Ishikawa (cell line): Measurements from ENCODE around the gene UST.

Experiments used
- CEBPB ChIP-seq: IDR thresholded peaks from 2 replicates; pipeline ENCODE4 v1.6.1; 2012
- CREB1 ChIP-seq: IDR thresholded peaks from 2 replicates; pipeline ENCODE4 v1.6.1; 2012; ENCODE audit warnings: low read depth
- EGR1 ChIP-seq: IDR thresholded peaks from 2 replicates; pipeline ENCODE4 v1.6.1; 2012
- EP300 ChIP-seq: IDR thresholded peaks from 2 replicates; pipeline ENCODE4 v1.6.1; 2012; ENCODE audit warnings: borderline replicate concordance
- FOXM1 ChIP-seq: IDR thresholded peaks from 2 replicates; pipeline ENCODE4 v1.6.1; 2012; ENCODE audit warnings: low read depth, borderline replicate concordance
- MAX ChIP-seq: IDR thresholded peaks from 2 replicates; pipeline ENCODE4 v1.6.1; 2012
- NFIC ChIP-seq: IDR thresholded peaks from 2 replicates; pipeline ENCODE4 v1.6.1; 2012
- RAD21 ChIP-seq: IDR thresholded peaks from 2 replicates; pipeline ENCODE4 v1.6.1; 2012; ENCODE audit warnings: low read depth
- REST ChIP-seq: IDR thresholded peaks from 2 replicates; pipeline ENCODE4 v1.6.1; 2012; ENCODE audit warnings: low read depth, mild to moderate bottlenecking
- TAF1 ChIP-seq: IDR thresholded peaks from 2 replicates; pipeline ENCODE4 v1.6.1; 2012; ENCODE audit warnings: low read depth, mild to moderate bottlenecking
- TCF12 ChIP-seq: IDR thresholded peaks from 2 replicates; pipeline ENCODE4 v1.6.1; 2012; ENCODE audit warnings: low read depth
- TEAD4 ChIP-seq: IDR thresholded peaks from 2 replicates; pipeline ENCODE4 v1.6.1; 2012
- USF1 ChIP-seq: IDR thresholded peaks from 2 replicates; pipeline ENCODE4 v1.6.1; 2012
- YY1 ChIP-seq: IDR thresholded peaks from 2 replicates; pipeline ENCODE4 v1.6.1; 2012; ENCODE audit warnings: low read depth
- ZBTB7A ChIP-seq: IDR thresholded peaks from 2 replicates; pipeline ENCODE4 v1.6.1; 2012; ENCODE audit warnings: low read depth

UST gene

GRCh38 chr6:148906386-148906785 lies 159.6 kb downstream of the UST start:
- no peak for TF ChIP-seq TCF12
- TF ChIP-seq YY1, result no peak
- no peak for TF ChIP-seq EGR1
- no peak for TF ChIP-seq CREB1
- no peak for TF ChIP-seq CEBPB
- no peak for TF ChIP-seq EP300
- no peak for TF ChIP-seq USF1
- TF ChIP-seq REST, result no peak

GRCh38 chr6:148907573-148907972 lies 160.7 kb downstream of the UST start:
- no peak for TF ChIP-seq MAX
- TF ChIP-seq TEAD4, result no peak
- TF ChIP-seq TCF12, result no peak
- TF ChIP-seq NFIC, result no peak
- no peak for TF ChIP-seq USF1
- TF ChIP-seq FOXM1, result no peak
- TF ChIP-seq RAD21, result no peak
- TF ChIP-seq EGR1, result no peak
- no peak for TF ChIP-seq YY1
- no peak for TF ChIP-seq CEBPB
- TF ChIP-seq CREB1, result no peak
- no peak for TF ChIP-seq ZBTB7A
- no peak for TF ChIP-seq EP300

GRCh38 chr6:148912252-148912651 lies 165.4 kb downstream of the UST start:
- no peak for TF ChIP-seq TAF1
- TF ChIP-seq EGR1, result no peak
- no peak for TF ChIP-seq MAX
- TF ChIP-seq RAD21, result no peak
- no peak for TF ChIP-seq ZBTB7A
- TF ChIP-seq EP300, result no peak
- TF ChIP-seq NFIC, result no peak
- no peak for TF ChIP-seq TCF12
- no peak for TF ChIP-seq TEAD4

GRCh38 chr6:148915810-148916209 lies 169.0 kb downstream of the UST start:
- TF ChIP-seq TCF12 (no peak), TAF1 (no peak), TEAD4 (no peak), RAD21 (no peak), ZBTB7A (no peak), REST (no peak)

GRCh38 chr6:148924226-148925012 lies 177.6 kb downstream of the UST start:
- TF ChIP-seq MAX, result no peak
- TF ChIP-seq FOXM1, result no peak
- no peak for TF ChIP-seq RAD21
- no peak for TF ChIP-seq ZBTB7A
- TF ChIP-seq YY1, result no peak
- no peak for TF ChIP-seq EP300
- no peak for TF ChIP-seq USF1

- TF ChIP-seq CEBPB (no peak), YY1 (no peak), EP300 (no peak), CREB1 (no peak), TCF12 (no peak), TEAD4 (no peak), TAF1 (no peak), MAX (no peak), EGR1 (no peak), RAD21 (no peak), ZBTB7A (no peak)
These were observed 178.9 kb downstream of the UST start for GRCh38 chr6:148925701-148926100.
